ENCODE results near the gene NUP153.

GRCh38 chr6:17606606-17607005, 100.1 kb downstream of the NUP153 start:
- TF ChIP-seq TAF1 (IDR thresholded peaks at IDR 0.05; ENCODE audit: low read depth, low read length) = no peak
- no peak for TF ChIP-seq POLR2A (IDR thresholded peaks at IDR 0.05; ENCODE audit: low read depth, low read length)
